AG20443 (cell line): ENCODE measurements around the gene IGSF21.
A peak's percentile ranks its signal among the peaks of the same experiment; 100 is the strongest.

Experiments used
- DNase-seq: peaks from one replicate; pipeline ENCODE4 v3.0.0; 2012; ENCODE audit warnings: low spot score, mixed read lengths

Gene IGSF21

GRCh38 chr1:18297896-18298648 is 190.5 kb downstream of the IGSF21 start:
- no peak for DNase-seq

DNA sequence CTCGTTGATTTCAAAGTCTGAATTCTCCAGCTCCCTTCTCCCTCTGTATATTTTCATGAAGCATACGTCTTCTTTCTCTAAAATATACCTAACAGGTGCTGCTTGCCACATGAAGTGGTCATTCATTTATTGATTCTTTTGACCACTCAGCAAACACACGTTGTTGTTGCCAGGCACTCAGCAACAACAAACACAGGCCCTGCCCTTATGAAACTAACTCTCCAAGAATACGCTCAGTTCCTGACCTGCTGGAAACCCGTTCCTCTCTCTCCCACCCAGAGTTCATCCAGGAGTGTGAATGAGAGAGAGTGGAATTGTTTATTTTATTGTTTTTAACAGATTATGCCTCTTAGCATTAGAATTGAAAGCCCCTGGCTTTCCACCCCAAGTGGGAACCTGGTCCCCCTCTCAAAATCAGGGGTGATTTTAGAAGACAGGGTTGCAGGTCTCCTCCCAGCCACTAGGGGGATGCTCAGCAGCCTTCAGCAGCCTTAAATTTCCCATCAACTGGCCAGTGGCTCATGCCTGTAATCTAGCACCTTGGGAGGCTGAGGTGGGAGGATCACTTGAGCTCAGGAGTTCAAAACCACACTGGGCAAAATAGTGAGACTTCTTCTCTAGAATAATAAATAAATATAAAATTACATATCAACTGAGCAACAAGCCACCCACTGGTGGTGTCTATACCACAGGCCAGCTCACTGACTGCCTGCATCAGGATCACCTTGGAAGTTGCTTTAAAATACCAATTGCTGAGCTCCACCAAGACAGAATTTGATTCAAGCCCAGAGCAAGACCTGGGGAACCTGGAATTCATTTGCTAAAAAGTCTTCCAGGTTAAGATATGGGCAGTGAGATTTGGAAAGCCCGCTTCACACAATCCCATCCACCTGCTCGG is 192.1 kb downstream of the IGSF21 start:
- peak; percentile 43 for DNase-seq

- no peak for DNase-seq
Measured at GRCh38 chr1:18300376-18300775, 192.8 kb downstream of the IGSF21 start.

DNA sequence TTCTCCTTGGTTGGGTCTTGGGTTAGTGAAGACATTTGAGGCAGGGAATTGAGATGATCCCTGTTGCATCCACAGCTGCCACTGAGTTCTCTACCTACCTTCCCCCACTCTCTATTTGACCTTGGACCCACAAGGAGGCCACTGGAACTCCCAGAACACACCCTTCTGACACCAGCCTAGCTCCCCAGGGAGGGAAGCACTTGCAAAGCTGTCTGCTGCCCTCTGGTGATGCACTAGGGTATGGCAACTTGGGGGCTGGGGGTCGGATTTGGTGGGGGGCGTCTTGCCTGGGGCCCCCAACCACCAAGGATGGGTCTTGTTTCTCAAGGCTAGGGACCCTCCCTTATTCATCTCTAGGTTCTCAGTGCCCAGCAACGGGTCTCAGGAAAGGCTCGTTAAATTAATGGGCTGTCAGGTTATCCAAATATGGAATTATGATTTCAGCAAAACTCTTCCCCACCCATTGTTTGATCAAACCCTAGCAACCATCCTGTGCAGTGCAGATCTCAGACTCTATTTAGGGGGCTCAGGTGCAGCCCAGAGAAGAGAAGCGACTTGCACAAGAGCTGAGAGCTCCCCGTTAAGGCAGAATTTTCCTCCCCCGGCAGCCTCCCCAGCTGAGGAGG is 195.3 kb downstream of the IGSF21 start:
- DNase-seq: no peak

DNA sequence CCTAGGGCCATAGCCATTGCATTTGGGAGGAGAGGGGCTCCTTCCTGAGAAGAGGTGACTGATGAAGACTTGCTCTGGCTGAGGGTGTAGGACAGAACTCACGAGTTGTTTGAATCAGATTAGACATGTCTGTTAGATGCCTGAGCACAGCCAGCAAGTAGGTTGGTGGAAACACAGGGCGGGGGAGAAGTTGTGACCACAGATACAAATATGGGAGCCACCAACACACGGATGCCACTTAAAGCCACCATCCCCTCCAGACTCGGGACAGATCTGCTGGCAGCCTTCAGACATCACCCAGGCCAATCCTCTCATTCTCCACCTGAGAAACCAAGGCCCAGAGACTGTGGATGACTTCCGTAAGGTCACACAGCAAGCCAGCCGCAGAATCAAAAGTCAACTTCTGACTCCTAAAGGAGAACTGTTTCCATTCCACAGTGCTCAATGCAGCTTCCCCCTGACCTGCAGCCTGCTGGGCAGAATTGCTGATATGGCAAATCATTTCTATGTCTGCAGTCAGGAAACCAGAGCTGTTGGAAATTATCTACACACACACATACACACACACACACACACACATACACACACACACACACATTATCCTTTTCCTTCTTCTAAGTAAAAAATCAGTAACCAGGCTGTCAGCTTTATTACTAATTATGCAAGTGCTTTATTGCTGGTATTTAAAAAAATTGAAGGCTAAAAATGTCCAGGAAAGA is 196.7 kb downstream of the IGSF21 start:
- DNase-seq: no peak

- DNase-seq: no peak
Measured at GRCh38 chr1:18305182-18305795, 197.7 kb downstream of the IGSF21 start.

- no peak for DNase-seq
Measured at GRCh38 chr1:18307329-18307898, 199.8 kb downstream of the IGSF21 start.

DNA sequence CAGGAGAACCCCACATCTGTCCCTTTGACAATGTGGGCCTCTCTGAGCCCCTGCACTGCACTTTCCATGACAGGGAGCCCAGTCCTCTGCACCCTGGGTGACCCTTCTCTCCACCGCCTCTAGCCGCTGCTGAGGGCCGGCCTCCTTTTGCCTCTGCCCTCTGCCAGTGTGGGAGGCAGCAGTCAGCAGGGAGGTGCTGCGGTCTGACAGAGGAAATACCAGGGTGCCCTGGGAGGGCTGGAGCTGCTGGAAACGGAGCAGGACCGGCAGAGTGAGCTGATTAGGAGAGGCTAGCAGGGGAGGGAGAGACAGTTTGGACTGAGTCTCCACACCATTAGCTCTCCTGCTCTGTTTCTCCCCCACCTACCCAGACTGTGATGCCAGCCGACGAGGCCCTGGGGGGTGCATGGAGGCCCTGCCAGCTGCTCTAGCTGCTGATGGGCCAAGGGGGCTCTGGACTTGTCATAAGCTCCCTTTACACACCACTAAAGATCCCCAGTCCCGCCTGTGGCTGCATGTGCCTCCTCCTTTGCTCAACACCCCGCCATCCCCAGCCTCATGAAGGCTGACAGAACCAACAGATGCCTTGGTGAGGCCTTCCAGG is 202.1 kb downstream of the IGSF21 start:
- DNase-seq: no peak

DNA sequence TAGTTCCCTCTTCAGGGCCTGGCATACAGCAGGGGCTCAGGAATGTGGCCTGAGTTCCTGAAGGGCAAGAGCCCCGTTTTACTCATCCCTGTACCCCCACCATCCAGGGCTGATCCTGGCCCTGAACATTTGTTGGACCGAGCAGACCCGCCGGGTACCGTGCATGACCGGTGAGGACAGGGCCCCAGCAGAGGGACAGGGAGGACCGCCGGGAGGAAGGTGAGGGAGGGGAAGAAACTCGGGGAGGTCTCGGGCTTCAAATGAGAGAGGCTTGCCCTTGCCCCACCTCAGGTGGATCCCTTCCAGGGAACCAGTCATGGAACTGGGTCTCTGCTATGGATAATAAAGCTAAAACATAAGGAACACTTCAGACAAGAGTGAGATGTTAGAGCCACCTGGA is 205.4 kb downstream of the IGSF21 start:
- no peak for DNase-seq

GRCh38 chr1:18313523-18313922 is 205.9 kb downstream of the IGSF21 start:
- DNase-seq: no peak

DNA sequence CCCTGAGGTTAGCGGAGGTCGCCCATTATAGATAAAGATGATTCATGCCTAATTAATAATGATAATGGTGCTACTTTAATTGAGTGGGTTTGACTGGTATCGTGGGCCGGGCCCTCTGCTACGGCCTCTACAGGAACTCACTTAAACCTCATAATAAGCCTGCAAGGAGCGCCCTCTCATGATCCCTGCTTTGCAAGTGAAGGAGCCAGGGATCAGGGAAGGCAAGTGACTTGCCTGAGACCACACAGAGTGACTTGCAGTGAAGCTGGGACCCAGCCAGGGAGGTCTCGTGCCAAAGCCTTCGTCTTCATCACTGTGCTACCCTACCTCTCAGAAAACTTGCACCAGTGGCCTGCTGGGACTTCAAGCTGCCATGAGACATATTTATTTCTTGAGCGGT is 206.8 kb downstream of the IGSF21 start:
- DNase-seq: no peak

DNA sequence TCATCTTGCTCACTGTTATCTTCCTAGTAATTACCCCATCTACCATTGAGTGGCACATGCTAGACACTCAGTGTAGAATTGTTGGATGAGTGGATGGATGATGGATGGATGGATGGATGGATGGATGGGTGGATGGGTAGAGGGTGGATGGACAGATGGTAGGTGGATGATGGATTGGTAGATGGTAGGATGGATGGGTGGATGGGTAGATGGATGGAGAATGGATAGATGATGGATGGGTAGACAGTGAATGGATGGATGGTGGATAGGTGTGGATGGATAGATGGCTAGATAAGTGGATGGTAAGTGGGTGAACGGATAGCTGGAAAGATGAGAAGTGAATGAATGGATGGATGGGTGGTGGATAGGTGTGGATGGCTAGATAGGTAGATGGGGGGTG is 207.9 kb downstream of the IGSF21 start:
- DNase-seq: no peak

GRCh38 chr1:18316764-18317163 is 209.2 kb downstream of the IGSF21 start:
- no peak for DNase-seq

DNA sequence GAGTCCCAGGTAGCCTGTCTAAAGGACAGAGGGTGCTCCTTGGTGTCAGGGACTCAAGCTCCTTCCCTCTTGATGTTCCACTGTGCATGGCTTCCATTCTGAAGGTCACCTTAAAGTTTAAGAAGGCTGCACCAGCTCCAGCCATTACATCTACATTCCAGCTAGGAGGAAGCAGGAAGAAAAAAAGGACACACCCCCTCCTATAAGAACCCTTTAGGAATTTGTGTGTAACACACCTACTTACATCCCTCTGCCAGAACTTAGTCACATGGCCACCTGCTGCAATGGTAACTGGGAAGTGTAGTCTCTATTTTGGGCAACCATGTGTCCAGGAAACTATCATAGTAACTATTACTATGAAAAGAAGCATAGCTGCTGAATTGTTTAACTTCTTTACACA is 211.5 kb downstream of the IGSF21 start:
- no peak for DNase-seq

DNA sequence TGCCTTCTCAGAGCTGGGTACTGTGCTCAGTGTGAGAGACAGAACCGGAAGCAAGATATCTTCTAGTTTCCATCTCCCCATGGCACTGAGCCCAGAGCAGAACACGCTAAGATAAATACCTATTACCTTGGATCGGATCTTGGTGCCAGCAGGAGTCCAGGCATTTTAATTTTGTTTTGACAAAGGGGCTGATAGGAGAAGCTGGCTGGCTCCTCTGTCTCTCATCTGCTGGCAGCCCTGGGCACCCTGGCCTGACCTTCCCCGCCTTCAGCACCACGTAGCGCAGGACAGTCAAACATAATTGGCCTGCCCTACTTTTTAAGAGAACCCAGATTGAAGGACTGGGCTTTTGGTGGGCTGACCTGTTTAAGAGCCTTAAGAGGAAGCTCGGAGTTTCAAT is 212.5 kb downstream of the IGSF21 start:
- DNase-seq: no peak

- no peak for DNase-seq
Measured at GRCh38 chr1:18322368-18323032, 214.9 kb downstream of the IGSF21 start.

- DNase-seq: no peak
Measured at GRCh38 chr1:18323259-18323658, 215.7 kb downstream of the IGSF21 start.

- no peak for DNase-seq
Measured at GRCh38 chr1:18324246-18324645, 216.6 kb downstream of the IGSF21 start.

DNA sequence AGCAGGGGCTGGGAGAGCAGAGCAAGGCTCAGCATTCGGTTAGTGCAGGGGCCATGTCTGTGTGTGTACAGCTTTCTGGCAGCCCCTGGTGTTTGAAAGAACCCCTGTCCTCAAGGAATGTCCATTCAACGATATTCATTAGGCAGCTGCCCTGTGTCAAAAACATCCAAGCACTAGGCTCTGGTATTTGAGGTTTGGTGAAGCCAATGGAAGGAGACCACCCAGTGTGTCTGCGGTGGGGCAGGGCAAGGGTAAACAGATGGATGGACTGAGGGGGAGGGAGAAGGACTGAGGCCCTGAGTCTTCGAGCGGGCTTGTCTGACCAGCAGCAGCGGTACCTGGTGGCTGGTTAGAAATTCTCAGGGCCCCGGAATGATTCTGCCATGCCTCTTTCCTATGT is 217.5 kb downstream of the IGSF21 start:
- DNase-seq: no peak

DNA sequence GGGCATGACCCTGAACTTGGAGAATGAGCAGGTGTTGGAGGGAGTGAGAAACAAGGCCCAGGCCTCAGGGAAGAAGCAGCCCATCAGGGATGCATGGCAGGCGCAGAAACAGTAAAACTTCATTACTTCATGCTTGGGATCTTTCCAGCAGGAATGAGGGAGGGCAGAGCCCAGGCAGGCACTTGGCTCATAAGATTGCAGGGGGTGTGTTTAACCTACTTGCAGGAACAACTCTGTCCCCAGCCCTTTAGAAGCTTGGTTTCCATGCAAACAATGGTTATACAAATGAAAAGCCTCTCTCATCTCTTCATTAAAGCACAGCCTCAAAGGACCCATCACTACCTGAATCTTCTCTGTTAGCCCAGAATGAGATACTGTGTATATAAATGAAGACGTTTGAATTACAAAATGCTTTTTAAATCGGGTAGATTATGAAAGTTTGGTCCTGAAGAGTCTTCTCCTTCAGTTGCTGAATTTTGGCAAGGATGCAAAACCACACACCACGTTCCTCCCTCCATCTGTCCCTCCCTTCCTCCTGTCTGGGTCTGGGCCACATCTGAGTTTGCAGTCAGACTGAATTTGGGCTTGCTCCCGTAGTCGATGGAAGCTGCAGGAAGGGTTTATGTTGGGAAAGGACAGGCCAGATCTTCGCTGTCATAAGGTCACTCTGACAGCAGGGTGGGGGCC is 218.8 kb downstream of the IGSF21 start:
- DNase-seq: no peak
